HG03457 (cell line): ENCODE data around the gene GNAZ.

ENCODE experiments used
- ATAC-seq: cut with Tn5 transposase; IDR thresholded peaks from one replicate; pipeline ENCODE4 v1.9.1; 2021; ENCODE audit warnings: moderate number of reproducible peaks; ENCODE audit not compliant: unreplicated experiment

The GNAZ gene

DNA sequence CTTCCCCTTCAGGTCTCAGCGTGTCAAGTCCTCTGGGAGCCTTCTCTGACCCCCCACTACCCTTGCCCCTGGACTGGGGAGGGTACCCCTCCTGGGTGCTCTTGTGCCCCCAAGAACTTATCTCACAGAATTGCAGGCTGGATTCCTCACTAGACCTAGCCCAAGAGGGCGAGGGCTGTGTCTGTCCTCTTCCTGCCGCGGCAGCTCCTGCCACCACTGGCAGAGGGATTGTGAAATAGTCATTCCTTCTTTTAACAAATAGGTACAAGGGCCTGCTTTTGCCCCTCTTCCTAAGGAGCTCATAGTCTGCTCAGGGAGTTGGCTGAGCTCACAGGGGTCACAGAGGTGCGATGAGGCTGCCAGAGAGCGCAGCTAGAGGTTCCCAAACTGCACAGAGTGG, 80.4 kb downstream of the GNAZ start:
- ATAC-seq = no peak

DNA sequence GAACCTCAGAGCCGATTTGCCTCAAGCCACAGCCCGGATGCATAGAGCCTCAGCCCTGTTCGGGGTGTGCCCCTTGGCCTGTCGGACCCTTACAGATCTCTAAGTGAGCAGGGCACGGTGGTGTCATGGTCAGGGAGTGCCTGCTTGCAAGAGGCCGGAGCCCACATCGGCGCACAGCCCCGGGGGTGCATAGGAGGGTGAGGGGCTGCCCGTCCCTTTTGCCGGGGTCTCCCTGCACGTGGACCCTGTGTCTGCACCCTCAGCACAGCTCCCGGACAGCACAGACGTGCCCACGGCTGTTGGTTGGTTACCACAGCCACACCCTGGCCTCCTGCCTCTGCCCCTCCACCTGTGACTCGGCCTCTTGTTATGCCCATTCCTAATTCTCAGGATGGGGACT, 81.5 kb downstream of the GNAZ start:
- ATAC-seq = no peak

DNA sequence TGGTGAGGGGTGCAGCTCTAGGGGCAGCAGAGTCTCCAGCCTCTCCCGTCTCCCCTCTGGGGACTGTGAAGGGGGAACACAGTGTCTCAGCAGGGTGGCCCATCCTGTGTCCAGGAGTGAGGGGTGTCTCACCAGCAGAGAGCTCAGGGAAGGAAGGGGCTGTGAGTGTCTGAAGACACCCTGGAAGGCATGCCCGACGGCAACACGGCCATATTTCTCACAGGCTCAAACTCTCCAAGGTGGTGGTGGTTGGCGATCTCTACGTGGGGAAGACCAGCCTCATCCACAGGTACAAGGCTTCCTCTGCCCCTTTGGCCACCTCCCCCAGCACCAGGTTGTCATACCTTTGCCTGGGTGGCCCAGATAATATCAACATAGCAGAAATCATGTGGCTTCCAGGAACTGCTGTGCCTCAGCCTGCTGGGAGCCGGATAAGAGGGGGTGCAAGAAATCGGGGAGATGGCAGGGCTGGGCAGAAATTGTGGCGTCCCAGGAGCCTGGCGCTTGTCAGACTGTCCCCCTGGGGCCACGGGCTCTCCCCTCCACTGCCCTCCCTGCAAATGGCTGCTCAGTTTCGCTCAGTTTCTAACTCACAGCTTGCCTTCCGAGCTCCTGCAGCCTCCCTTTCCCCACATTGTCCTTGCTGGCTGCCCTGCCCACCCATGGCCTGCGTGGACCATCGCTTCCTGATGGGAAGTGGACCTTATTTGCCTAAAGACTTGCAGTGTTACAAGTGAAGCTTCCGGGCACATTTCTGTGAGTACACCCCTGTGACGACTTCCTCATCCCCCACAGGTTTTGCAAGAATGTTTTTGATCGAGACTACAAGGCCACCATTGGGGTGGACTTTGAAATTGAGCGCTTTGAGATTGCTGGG, 82.2 kb downstream of the GNAZ start:
- no peak for ATAC-seq

- no peak for ATAC-seq
These were observed 83.7 kb downstream of the GNAZ start for GRCh38 chr22:23153994-23154393.

DNA sequence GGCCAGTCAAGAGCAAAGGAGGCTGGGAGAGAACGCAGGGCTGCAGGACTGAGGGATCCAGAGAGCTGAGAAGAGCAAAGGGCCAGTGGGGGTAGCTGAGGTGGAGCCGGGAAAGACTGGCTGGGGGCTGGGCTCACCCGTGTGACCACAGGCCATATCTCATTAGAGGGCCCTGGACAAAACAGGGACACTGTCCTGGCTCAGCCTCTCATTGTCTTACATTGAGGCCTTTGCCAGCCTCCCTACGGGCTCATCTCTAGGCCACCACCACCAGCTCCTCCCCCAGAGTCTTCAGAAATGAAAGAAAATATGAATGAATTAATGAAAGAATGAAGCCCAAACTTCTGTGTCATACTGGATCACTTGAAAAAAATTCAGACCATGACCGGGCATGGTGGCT, 84.1 kb downstream of the GNAZ start:
- ATAC-seq = no peak

GRCh38 chr22:23155143-23155542, 84.8 kb downstream of the GNAZ start:
- no peak for ATAC-seq

GRCh38 chr22:23155831-23156230, 85.5 kb downstream of the GNAZ start:
- ATAC-seq = no peak

- no peak for ATAC-seq
These were observed 86.0 kb downstream of the GNAZ start for GRCh38 chr22:23156286-23156685.

GRCh38 chr22:23157560-23158515, 87.5 kb downstream of the GNAZ start:
- no peak for ATAC-seq

DNA sequence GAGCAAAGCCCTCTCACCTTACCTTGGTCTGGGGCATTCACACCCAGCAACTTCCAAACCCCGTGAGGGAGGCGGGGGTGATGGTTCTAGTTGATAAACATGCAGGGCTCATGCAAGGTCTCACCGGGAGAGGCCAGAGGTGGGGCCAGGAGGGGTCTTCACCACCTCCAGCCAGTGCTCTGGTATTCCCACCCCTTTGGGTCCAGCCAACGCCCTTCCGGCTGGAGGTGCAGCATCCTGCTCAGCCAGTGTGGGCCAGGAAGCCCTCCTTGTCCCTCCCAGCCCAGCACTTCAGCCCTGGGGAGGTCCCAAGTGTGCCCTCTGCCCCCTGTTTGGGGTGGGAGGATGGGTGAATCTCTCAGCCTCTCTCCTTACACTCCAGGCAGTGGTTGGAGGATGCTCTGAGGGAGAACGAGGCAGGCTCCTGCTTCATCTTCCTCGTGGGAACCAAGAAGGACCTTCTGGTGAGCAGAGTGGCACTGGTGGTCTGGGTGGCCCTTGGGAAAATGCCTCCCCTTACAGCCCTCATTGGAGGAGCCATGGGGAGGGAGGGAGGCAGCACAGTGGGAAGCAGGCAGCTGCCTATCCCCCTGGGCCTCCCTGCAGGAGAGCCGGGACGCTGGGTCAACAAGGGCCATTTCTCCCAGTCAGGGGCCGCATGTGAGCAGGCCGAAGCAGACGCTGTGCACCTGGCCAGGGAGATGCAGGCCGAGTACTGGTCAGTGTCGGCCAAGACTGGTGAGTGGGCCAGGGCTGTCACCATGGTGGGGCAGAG, 88.4 kb downstream of the GNAZ start:
- no peak for ATAC-seq

DNA sequence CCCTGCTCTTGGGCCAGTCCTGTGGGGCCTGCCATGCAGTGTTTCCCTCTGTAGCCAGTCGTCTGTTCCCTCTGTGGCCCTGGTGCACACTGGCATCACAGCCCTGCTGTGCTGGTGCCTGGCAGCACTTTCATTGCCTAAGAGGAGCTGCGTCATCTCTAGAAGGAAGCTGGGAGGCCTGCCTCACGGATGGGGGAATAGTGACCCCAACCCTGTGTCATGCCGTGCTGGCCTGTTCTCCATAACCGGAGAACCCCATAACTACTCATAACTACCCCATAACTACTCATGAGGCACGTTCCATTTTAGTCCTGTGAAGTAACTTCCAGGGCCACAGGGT, 88.9 kb downstream of the GNAZ start:
- no peak for ATAC-seq

- ATAC-seq = no peak
These were observed 90.7 kb downstream of the GNAZ start for GRCh38 chr22:23161029-23161428.

DNA sequence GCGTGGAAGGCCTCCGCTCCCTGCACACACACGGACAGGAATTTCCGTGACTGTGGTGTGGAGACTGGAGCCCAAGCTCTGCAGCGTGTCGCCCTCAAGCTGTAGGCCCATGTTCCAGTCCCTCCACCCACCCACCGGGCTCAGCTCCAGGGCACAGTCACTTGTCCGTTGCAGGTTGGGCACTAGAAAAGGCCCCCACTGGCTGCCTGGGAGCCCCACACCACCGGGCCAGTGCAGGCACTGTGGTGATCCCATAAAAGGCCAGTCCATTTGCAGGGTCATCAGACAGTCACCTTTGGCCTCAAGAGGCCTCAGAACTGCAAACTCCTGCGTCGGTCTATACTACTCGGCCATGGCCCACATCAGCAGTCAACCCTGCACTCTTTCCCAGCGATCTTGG, 91.3 kb downstream of the GNAZ start:
- no peak for ATAC-seq

GRCh38 chr22:23163665-23164064, 93.3 kb downstream of the GNAZ start:
- ATAC-seq = no peak

- no peak for ATAC-seq
These were observed 93.8 kb downstream of the GNAZ start for GRCh38 chr22:23164091-23164490.

DNA sequence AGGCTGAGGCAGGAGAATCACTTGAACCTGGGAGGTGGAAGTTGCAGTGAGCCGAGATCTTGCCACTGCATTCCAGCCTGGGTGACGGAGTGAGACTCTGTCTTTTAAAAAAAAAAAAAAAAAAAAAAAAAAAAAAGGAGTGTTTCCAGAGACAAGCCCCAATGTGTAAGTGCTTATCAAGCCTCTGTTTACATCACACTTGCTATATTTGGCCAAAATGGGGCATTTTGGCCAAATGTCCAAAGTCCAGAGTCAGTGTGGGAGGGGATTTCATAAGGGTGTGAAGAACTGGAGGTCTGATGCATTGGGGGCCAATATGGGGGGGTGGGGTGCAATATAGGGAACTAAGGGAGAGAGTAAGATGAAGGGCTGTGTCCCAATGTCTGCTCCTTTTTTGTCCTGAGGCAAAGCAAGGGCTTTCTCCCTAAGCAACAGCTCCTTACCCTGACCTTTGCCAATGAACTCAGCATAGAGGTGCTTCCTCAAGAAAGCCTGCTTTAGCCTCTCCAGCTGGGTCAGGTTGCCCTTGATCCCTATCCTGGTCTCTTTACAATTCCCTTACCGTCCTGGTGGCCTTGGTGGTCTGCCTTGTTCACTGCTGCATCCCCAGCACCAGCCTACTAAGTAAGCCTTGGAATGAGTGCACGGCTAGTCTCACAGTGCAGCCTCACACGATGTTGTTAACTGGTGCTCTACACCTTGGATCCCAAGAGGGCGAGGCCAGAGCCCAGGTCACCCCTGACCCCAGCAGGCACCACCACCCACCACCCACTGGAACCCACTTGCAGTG, 95.9 kb downstream of the GNAZ start:
- ATAC-seq = no peak

- ATAC-seq = no peak
These were observed 96.7 kb downstream of the GNAZ start for GRCh38 chr22:23166841-23167616.

DNA sequence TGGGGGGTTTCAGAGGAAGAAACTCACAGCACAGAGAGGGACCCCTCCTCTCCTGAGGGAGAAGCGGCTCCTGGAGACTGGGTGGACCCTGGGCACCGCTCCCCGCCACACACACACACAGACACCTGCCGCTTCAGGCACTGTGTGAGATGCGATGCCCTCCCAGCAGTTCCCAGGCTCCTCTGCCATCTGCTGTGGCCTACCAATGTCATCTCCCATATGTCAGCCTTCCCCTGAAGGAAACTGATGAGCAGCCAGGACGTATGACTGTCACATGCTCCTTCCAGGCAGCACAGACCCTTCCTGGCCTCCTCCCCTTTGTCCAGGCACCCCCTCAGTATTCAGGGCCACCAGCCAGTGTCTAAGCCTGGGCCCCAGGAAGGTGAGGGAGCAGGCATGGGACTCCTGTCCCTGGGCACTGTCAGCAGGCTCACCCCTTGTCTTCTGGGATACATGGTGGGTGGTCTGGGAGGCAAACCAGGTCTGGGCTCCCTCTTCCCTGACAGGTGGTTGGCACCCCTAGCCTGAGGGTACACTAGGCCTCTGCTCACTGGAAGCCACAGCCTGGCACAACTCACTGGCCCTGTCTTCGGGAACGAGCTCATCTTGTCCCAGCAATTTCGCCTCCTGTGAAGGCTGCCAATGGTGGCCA, 98.2 kb downstream of the GNAZ start:
- no peak for ATAC-seq

DNA sequence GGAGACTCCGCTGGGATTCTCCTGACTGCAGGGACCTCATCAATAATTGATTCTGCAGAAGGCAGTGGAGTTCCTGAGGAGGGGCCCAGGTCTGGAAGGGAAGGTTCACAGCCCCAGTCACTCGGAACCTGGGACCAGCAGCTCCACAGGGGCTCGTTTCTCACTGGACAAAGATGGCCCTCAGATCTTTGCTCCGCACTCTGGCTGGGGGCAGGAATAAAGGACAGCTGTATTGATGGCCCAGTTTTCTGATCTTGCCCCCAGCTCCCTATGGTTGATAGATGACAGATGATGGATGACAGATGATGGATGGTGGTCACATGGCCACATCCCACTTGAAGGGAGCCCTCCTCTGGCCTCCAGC, 98.7 kb downstream of the GNAZ start:
- no peak for ATAC-seq
